Suprapubic skin (tissue), 4 donors: ENCODE measurements around the gene COL12A1.

ENCODE experiments used
- EP300 ChIP-seq: sonication (generic); formaldehyde crosslinking; IDR thresholded peaks from one replicate; pipeline ENCODE4 v1.6.1; 2017; ENCODE audit warnings: antibody characterized with exemption
- POLR2AphosphoS5 ChIP-seq, 3 donors: sonication (generic); formaldehyde crosslinking; IDR thresholded peaks; one replicate each; pipeline ENCODE4 v1.6.1; 2017; ENCODE audit warnings: antibody characterized with exemption in 3 of 3
- TF ChIP-seq, protein P1 (sequence below), 2 donors: fragments of 200-600 bp in 1 of 2; fragments of 450-650 bp in 1 of 2; sonication (generic) in 1 of 2; IDR thresholded peaks; one replicate each; pipeline ENCODE4 v1.5.1; 2016 to 2019; ENCODE audit warnings: antibody characterized with exemption in 2 of 2, mild to moderate bottlenecking in 1 of 2, moderate library complexity in 1 of 2

DNA sequence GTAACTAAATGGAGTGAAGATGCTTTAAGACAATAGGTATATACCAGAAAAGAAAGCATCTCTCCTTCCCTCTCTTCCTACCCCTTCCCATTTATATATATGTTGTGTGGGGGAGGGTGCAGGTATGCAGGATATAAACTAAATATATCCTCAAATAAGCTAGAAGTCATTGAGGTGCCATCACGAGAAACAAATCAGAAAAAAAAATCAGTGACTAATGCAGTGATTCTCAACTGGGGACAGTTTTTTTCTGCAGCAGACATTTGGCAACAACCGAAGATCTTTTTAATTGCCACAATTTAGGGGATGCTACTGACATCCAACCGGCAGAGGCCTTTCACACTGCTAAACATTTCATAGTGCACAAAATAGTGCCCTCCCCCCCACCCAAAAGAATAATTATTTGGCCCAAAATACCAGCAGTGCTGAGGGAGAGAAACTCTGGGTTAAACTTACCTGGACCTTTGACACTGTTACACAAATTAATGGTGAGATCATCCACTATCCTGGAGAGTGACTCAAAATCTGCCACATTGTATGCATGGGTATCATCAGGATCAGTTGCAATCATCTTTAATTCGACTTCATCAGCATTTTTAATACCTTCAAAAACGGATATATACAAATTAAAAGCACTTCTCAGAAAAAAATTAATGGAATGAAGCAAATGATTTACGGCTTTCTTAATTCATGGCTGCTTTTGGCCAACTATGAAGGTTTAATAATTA lies 55.0 kb downstream of the COL12A1 start:
- TF ChIP-seq, protein P1, sequence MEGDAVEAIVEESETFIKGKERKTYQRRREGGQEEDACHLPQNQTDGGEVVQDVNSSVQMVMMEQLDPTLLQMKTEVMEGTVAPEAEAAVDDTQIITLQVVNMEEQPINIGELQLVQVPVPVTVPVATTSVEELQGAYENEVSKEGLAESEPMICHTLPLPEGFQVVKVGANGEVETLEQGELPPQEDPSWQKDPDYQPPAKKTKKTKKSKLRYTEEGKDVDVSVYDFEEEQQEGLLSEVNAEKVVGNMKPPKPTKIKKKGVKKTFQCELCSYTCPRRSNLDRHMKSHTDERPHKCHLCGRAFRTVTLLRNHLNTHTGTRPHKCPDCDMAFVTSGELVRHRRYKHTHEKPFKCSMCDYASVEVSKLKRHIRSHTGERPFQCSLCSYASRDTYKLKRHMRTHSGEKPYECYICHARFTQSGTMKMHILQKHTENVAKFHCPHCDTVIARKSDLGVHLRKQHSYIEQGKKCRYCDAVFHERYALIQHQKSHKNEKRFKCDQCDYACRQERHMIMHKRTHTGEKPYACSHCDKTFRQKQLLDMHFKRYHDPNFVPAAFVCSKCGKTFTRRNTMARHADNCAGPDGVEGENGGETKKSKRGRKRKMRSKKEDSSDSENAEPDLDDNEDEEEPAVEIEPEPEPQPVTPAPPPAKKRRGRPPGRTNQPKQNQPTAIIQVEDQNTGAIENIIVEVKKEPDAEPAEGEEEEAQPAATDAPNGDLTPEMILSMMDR (IDR thresholded peaks at IDR 0.05): no peak
- no peak for TF ChIP-seq POLR2AphosphoS5 (IDR thresholded peaks at IDR 0.05)
- no peak for TF ChIP-seq EP300
